Ecto neural progenitor cell (in vitro differentiated cells): ENCODE data around the gene GPSM3.
"Not testable (repeated sequence)": the region's sequence is repeated elsewhere in the genome, so short reads cannot be mapped to it uniquely, and the experiment has no call there.

Experiments used
- DNase-seq: peaks from one replicate; pipeline ENCODE4 v3.0.0-alpha.2; 2018; ENCODE audit warnings: low spot score

Gene GPSM3

GRCh38 chr6:32149932-32150870 is 42.2 kb downstream of the GPSM3 start:
- DNase-seq, result peak; percentile 55

- DNase-seq, result no peak
Measured at GRCh38 chr6:32149092-32149755, 43.2 kb downstream of the GPSM3 start.

GRCh38 chr6:32148289-32149091 is 44.0 kb downstream of the GPSM3 start:
- DNase-seq, result peak; percentile 88

GRCh38 chr6:32147401-32148132 is 44.9 kb downstream of the GPSM3 start:
- no peak for DNase-seq

- no peak for DNase-seq
Measured at GRCh38 chr6:32146687-32147086, 45.8 kb downstream of the GPSM3 start.

GRCh38 chr6:32146287-32146686 is 46.2 kb downstream of the GPSM3 start:
- DNase-seq, result no peak

- DNase-seq, result not testable (repeated sequence)
Measured at GRCh38 chr6:32144238-32144637, 48.2 kb downstream of the GPSM3 start.
